IMR-90 (cell line): ENCODE measurements around the gene CATSPER4.

Source experiments
- CHD1 ChIP-seq: IDR thresholded peaks from 2 replicates; pipeline ENCODE4 v1.6.1; 2012; ENCODE audit warnings: low read depth, low read length, improper control_type of control experiment
- MAFK ChIP-seq: IDR thresholded peaks from 2 replicates; pipeline ENCODE4 v1.6.1; 2012; ENCODE audit warnings: low read depth, low read length, improper control_type of control experiment
- MXI1 ChIP-seq: IDR thresholded peaks from 2 replicates; pipeline ENCODE4 v1.6.1; 2012; ENCODE audit warnings: low read depth, mild to moderate bottlenecking, low read length, moderate library complexity, borderline replicate concordance
- POLR2A ChIP-seq: IDR thresholded peaks from 2 replicates; pipeline ENCODE4 v1.6.1; 2012; ENCODE audit warnings: mild to moderate bottlenecking, low read depth, low read length
- RAD21 ChIP-seq: IDR thresholded peaks from 2 replicates; pipeline ENCODE4 v1.6.1; 2012; ENCODE audit warnings: low read length, improper control_type of control experiment
- TF ChIP-seq, protein P1 (sequence below): fragments of 150-350 bp; IDR thresholded peaks from 2 replicates; pipeline ENCODE4 v1.6.1; 2017; ENCODE audit warnings: mild to moderate bottlenecking, antibody characterized with exemption, low read length, low read depth
- TF ChIP-seq, protein P2 (sequence below): conservative IDR thresholded peaks from 2 replicates; pipeline ENCODE4 v1.5.1; 2012; ENCODE audit warnings: mild to moderate bottlenecking, low read depth, low read length, improper control_type of control experiment
- TF ChIP-seq, protein P3 (sequence below): fragments of 150-350 bp; IDR thresholded peaks from 2 replicates; pipeline ENCODE4 v1.6.1; 2016; ENCODE audit warnings: low read depth, mild to moderate bottlenecking, low read length, moderate library complexity, borderline replicate concordance

DNA sequence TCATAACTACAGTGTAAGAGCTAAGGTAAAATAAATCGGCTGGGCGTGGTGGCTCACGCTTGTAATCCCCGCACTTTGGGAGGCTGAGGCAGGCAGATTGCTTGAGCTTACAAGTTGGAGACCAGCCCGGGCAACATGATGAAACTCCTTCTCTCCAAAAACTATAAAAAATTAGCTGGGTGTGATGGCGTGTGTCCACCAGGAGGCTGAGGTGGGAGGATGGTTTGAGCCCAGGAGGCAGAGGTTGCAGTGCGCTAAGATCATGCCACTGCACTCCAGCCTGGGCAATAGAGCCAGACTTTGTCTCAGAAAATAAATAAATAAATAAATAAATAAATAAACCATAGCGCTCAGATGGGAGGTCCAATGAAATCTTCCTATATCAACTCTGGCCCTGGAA lies 48.2 kb upstream of the CATSPER4 start:
- TF ChIP-seq, protein P1, sequence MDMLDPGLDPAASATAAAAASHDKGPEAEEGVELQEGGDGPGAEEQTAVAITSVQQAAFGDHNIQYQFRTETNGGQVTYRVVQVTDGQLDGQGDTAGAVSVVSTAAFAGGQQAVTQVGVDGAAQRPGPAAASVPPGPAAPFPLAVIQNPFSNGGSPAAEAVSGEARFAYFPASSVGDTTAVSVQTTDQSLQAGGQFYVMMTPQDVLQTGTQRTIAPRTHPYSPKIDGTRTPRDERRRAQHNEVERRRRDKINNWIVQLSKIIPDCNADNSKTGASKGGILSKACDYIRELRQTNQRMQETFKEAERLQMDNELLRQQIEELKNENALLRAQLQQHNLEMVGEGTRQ: no peak
- TF ChIP-seq, protein P2, sequence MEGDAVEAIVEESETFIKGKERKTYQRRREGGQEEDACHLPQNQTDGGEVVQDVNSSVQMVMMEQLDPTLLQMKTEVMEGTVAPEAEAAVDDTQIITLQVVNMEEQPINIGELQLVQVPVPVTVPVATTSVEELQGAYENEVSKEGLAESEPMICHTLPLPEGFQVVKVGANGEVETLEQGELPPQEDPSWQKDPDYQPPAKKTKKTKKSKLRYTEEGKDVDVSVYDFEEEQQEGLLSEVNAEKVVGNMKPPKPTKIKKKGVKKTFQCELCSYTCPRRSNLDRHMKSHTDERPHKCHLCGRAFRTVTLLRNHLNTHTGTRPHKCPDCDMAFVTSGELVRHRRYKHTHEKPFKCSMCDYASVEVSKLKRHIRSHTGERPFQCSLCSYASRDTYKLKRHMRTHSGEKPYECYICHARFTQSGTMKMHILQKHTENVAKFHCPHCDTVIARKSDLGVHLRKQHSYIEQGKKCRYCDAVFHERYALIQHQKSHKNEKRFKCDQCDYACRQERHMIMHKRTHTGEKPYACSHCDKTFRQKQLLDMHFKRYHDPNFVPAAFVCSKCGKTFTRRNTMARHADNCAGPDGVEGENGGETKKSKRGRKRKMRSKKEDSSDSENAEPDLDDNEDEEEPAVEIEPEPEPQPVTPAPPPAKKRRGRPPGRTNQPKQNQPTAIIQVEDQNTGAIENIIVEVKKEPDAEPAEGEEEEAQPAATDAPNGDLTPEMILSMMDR: no peak
- TF ChIP-seq CHD1 (no peak), RAD21 (no peak), POLR2A (no peak), MXI1 (no peak), MAFK (no peak)
- TF ChIP-seq, protein P3, sequence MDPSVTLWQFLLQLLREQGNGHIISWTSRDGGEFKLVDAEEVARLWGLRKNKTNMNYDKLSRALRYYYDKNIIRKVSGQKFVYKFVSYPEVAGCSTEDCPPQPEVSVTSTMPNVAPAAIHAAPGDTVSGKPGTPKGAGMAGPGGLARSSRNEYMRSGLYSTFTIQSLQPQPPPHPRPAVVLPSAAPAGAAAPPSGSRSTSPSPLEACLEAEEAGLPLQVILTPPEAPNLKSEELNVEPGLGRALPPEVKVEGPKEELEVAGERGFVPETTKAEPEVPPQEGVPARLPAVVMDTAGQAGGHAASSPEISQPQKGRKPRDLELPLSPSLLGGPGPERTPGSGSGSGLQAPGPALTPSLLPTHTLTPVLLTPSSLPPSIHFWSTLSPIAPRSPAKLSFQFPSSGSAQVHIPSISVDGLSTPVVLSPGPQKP: no peak
